ENCODE results near the gene SLC26A11.

Gene SLC26A11

DNA sequence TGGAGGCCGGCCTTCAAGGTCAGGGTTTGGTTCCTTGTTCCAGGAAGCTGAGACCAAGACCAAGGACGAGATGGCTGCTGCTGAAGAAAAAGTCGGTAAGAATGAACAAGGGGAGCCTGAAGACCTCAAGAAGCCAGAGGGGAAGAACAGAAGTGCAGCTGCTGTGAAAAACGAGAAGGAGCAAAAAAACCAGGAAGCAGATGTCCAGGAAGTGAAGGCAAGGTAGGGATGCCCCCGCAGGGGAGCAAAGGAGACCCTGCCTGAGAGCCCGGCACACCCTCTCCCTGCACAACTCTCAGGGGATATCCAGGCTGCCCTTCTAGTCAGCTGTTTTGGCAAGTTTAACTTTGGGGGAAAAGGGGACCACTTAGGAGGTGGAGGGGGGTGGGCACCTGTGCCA, 69.4 kb downstream of the SLC26A11 start:
- H3K9me3 ChIP-seq (ENCODE audit: severe bottlenecking) = no peaks in the 10 kb centered on the region
- no peak overlapping the region for H3K4me3 ChIP-seq (ENCODE audit: low read depth, low read length)
- no peak for DNase-seq
- H3K27ac ChIP-seq = no peak overlapping the region
- H3K27me3 ChIP-seq (ENCODE audit: insufficient read depth, low read depth, severe bottlenecking) = no peaks in the 10 kb centered on the region
- peaks cover 79% of the 10 kb centered on the region for H3K36me3 ChIP-seq
- TF ChIP-seq, protein P1, sequence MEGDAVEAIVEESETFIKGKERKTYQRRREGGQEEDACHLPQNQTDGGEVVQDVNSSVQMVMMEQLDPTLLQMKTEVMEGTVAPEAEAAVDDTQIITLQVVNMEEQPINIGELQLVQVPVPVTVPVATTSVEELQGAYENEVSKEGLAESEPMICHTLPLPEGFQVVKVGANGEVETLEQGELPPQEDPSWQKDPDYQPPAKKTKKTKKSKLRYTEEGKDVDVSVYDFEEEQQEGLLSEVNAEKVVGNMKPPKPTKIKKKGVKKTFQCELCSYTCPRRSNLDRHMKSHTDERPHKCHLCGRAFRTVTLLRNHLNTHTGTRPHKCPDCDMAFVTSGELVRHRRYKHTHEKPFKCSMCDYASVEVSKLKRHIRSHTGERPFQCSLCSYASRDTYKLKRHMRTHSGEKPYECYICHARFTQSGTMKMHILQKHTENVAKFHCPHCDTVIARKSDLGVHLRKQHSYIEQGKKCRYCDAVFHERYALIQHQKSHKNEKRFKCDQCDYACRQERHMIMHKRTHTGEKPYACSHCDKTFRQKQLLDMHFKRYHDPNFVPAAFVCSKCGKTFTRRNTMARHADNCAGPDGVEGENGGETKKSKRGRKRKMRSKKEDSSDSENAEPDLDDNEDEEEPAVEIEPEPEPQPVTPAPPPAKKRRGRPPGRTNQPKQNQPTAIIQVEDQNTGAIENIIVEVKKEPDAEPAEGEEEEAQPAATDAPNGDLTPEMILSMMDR (IDR thresholded peaks at IDR 0.05; ENCODE audit: low read depth, low read length) = no peak

DNA sequence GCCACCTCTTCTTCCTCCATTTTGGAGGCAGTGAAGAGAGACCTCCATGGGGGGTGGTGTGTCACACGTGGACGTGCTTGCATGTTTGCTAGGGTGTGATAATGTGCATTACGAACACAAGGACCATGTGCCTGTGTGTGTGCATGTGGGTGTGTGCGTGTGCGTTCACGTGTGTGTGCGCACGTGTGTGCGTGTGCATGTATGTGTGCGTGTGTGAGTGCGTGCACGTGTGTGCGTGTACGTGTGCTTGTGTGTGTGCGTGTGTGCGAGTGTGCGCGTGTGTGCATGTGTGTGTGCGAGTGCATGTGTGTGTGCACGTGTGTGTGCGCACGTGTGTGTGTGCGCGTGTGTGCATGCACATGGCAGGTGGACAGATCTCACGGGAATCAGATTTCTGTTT, 69.9 kb downstream of the SLC26A11 start:
- Histone ChIP-seq H3K4me3 (ENCODE audit: low read depth, low read length) (no peak overlapping the region), H3K27me3 (ENCODE audit: insufficient read depth, low read depth, severe bottlenecking) (no peaks in the 10 kb centered on the region), H3K27ac (no peak overlapping the region), H3K36me3 (peaks cover 80% of the 10 kb centered on the region), H3K9me3 (ENCODE audit: severe bottlenecking) (no peaks in the 10 kb centered on the region)
- no peak for DNase-seq
- TF ChIP-seq, protein P1 (IDR thresholded peaks at IDR 0.05; ENCODE audit: low read depth, low read length) = no peak

DNA sequence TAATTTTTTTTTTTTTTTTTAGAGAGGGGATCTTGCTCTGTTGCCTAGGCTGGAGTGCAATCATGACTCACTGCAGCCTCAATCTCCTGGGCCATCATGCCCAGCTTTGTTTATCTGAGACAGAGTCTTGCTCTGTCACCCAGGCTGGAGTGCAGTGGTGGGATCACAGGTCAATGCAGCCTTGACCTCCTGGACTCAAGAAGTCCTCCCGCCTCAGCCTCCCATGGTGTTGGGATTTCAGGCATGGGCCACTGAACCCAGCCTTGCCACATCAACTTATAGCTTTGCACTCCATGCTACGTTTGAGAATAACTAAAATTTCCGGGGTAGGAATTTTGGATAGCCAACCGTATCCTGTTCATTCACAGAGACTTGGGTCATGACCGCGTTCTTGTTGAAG, 71.0 kb downstream of the SLC26A11 start:
- no peak for DNase-seq
- peaks cover 91% of the 10 kb centered on the region for H3K36me3 ChIP-seq
- no peak overlapping the region for H3K4me3 ChIP-seq (ENCODE audit: low read depth, low read length)
- TF ChIP-seq, protein P1 (IDR thresholded peaks at IDR 0.05; ENCODE audit: low read depth, low read length) = no peak
- H3K27me3 ChIP-seq (ENCODE audit: insufficient read depth, low read depth, severe bottlenecking) = no peaks in the 10 kb centered on the region
- no peaks in the 10 kb centered on the region for H3K9me3 ChIP-seq (ENCODE audit: severe bottlenecking)
- H3K27ac ChIP-seq = peak overlapping the region; percentile 35; the same call in 1 of the 2 replicates

DNA sequence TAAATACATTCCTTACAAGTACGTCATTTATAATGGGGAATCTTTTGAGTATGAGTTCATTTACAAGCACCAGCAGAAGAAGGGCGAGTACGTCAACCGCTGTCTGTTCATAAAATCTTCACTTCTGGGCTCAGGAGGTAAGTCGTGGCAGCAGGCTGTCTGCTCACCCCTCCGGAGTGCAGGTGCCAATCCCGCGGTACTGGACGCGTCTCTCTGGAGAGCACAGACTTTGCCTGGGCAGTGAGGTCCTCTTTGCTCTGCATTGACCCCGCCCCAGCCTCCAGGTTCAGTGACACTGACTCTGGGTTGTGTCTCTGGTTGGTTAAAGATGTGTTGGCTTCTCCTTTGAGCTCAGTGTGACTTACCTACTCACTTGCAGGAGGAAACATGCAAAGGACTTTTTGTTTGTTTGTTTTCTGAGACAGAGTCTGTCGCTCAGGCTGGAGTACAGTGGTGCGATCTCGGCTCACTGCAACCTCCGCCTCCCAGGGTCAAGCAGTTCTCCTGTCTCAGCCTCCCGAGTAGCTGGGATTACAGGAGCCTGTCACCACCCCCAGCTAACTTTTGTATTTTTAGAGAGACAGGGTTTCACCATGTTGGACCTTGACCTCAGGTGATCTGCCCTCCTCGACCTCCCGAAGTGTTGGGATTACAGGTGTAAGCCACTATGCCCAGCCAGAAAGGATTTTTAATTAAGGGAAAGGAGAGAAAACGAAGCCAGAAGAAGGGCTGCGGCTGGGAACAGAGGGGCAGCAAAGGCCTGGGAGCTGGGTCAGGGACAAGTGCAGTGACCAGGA, 71.7 kb downstream of the SLC26A11 start:
- no peaks in the 10 kb centered on the region for H3K9me3 ChIP-seq (ENCODE audit: severe bottlenecking)
- DNase-seq = no peak
- H3K27me3 ChIP-seq (ENCODE audit: insufficient read depth, low read depth, severe bottlenecking) = no peaks in the 10 kb centered on the region
- no peak overlapping the region for H3K4me3 ChIP-seq (ENCODE audit: low read depth, low read length)
- TF ChIP-seq, protein P1 (IDR thresholded peaks at IDR 0.05; ENCODE audit: low read depth, low read length) = no peak
- peak overlapping the region; percentile 35 for H3K27ac ChIP-seq
- H3K36me3 ChIP-seq = peaks cover 94% of the 10 kb centered on the region

DNA sequence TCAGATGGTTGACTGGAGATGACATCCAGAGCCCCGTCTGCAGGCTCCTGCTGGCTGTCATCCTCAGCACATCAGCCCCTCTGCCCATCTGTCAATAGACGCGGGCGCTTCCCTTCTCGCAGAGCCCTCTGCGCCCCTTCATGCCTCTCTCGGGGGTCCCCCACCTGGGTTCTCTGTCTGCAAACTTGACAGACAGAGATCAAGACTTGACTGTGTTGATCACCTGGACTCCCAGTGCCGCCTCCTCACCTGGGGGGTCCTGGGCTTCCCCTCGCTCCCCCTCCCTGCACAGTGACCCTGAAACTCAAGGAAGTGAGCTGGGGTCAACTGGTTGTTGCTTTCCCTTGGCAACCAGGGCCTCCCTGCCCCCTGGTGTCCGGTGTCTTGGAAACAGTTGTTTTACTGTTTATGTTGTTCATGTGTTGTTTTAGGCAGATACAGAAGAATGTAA, 72.3 kb downstream of the SLC26A11 start:
- no peaks in the 10 kb centered on the region for H3K27me3 ChIP-seq (ENCODE audit: insufficient read depth, low read depth, severe bottlenecking)
- H3K9me3 ChIP-seq (ENCODE audit: severe bottlenecking) = no peaks in the 10 kb centered on the region
- no peak overlapping the region for H3K4me3 ChIP-seq (ENCODE audit: low read depth, low read length)
- H3K36me3 ChIP-seq = peaks cover 93% of the 10 kb centered on the region
- peak overlapping the region; percentile 35 for H3K27ac ChIP-seq
- DNase-seq = peak; percentile 48
- TF ChIP-seq, protein P1 (IDR thresholded peaks at IDR 0.05; ENCODE audit: low read depth, low read length) = peak; percentile 38; the same call in 1 of the 2 replicates

Data from WERI-Rb-1 (cell line).